Astrocyte (in vitro differentiated cells and primary cell): ENCODE measurements around the gene MSANTD3.

ENCODE experiments used
- EZH2 ChIP-seq: IDR thresholded peaks from 2 replicates; pipeline ENCODE4 v1.6.1; 2012; ENCODE audit warnings: mild to moderate bottlenecking, low read length, inconsistent platforms; ENCODE audit not compliant: insufficient read depth
- TF ChIP-seq, protein P1 (sequence below): IDR thresholded peaks from 2 replicates; pipeline ENCODE4 v1.5.1; 2011; ENCODE audit warnings: low read depth, mild to moderate bottlenecking, inconsistent platforms, low read length, moderate library complexity; ENCODE audit not compliant: insufficient read depth

DNA sequence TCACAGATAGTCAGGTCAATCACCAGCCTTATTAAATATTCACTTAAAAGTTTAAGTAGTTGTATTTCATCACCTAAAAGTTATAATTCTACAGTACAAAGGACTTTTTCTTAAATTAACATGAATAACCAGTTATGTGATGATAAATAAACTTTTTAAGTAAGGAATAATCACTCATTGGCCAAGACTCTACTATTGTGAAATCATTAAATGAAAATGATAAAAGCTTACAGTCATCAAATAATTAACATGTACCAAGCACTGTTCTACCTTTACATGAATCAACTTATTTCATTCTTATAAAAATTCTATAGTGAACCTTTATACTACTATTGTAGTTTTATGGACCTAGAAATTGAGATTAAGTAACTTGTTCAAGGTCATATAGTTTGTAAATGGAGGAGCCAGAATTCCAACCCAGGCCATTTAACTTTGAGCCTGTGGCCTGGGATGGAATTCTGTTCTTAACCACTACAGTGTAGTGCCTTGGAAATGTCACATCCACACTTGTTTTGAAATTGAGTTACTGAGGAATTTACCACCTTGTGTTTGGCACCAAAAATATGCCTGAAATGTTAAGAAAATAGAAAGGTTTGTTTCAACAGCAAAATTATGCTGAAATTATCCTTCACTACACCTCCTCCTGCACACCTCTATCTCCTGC, 32.8 kb upstream of the MSANTD3 start:
- TF ChIP-seq, protein P1, sequence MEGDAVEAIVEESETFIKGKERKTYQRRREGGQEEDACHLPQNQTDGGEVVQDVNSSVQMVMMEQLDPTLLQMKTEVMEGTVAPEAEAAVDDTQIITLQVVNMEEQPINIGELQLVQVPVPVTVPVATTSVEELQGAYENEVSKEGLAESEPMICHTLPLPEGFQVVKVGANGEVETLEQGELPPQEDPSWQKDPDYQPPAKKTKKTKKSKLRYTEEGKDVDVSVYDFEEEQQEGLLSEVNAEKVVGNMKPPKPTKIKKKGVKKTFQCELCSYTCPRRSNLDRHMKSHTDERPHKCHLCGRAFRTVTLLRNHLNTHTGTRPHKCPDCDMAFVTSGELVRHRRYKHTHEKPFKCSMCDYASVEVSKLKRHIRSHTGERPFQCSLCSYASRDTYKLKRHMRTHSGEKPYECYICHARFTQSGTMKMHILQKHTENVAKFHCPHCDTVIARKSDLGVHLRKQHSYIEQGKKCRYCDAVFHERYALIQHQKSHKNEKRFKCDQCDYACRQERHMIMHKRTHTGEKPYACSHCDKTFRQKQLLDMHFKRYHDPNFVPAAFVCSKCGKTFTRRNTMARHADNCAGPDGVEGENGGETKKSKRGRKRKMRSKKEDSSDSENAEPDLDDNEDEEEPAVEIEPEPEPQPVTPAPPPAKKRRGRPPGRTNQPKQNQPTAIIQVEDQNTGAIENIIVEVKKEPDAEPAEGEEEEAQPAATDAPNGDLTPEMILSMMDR, result no peak
- no peak for TF ChIP-seq EZH2
